Fibroblast of skin of left quadriceps (primary cell): ENCODE measurements around the gene CLCN7.

Source experiments
- DNase-seq, 2 experiments: peaks; one replicate each; pipeline ENCODE4 v3.0.0-alpha.2; 2013; ENCODE audit warnings: low read depth in 2 of 2

CLCN7 gene

GRCh38 chr16:1503110-1503955, 28.5 kb upstream of the CLCN7 start:
- no peak for DNase-seq

DNA sequence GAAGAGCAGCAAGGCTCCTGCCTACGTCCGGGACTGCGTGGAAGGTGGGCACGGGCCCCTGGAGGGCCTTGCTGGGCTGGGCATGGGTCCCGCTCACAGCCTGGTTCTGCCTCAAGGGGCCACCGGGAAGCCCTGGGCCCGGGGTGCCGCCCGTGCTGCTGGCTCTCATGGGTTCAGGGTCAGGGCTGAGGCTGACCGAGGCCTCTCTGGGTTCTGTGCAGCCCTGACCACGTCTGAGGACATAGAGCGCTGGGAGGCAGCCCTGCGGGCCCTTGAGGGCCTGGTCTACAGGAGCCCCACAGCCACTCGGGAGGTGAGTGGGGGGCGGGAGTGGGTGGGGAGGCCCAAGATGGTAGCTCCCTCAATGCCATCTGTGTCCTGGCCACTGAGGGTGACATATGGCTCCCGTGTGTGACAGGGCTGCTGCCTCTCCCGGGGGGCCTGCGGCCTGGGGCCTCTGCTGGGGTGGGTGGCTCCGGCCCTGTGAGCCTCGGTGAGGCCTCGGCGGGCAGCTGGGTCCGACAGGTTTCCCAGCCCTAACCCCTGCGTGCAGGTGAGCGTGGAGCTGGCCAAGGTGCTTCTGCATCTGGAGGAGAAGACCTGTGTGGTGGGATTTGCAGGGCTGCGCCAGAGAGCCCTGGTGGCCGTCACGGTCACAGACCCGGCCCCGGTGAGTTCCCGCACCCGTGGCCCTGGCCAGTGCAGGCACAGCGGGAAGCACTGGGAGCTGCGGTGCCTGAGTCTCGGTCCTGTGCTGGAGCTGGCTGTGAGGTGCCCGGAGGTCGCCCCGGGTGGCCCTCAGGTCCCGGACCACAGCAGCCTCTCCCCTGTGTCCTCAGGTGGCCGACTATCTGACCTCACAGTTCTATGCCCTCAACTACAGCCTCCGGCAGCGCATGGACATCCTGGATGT, 27.5 kb upstream of the CLCN7 start:
- DNase-seq: no peak

DNA sequence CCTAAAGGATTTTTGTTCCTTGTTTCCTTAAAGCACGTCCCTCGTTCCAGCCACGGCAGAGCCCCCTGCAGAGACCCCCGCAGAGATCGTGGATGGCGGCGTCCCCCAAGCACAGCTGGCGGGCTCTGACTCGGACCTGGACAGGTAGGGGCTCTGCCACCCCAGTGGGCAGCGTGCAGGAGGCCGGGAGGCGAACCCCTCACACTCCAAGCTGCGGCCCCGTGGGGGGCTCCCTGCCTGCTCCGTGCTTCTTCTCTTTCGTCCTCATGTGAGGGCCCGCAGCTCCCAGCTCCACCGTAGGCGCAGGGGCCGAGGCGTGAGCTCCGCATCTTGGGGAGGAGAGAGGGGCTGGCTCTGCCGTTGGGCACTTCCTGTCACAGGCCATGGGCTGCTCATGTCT, 26.8 kb upstream of the CLCN7 start:
- DNase-seq: no peak

DNA sequence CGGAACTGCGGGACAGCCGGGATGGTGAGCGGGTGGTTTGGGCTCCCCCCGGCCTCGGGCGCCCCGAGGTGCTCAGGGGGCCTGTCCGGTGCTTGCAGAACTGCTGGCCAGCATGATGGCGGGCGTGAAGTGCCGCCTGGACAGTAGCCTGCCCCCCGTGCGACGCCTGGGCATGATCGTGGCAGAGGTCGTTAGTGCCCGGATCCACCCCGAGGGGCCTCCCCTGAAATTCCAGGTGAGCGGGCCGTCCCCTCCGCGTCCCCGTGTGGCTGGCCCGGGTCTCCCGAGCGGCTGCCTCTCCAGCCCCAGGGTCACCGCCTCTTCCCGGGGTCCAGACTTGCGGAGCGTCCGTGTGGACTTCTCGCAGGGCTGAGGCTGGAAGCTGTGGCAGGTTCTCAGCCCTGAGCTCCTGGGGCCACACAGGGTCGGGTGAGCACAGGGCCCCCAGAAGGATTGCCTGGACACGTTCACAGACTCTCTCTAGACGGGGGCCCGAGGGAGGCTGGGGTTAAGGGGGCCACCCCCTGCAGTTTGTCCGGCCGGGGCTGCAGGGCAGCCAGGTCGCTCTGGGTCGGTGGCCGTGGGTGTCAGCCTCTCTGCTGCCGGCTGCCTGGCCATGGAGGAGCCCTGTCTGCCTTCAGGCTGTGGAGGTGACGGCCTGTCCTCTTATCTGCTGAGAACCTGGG, 25.8 kb upstream of the CLCN7 start:
- no peak for DNase-seq

GRCh38 chr16:1499756-1500464, 25.1 kb upstream of the CLCN7 start:
- no peak for DNase-seq

GRCh38 chr16:1498899-1499676, 24.3 kb upstream of the CLCN7 start:
- DNase-seq: no peak

DNA sequence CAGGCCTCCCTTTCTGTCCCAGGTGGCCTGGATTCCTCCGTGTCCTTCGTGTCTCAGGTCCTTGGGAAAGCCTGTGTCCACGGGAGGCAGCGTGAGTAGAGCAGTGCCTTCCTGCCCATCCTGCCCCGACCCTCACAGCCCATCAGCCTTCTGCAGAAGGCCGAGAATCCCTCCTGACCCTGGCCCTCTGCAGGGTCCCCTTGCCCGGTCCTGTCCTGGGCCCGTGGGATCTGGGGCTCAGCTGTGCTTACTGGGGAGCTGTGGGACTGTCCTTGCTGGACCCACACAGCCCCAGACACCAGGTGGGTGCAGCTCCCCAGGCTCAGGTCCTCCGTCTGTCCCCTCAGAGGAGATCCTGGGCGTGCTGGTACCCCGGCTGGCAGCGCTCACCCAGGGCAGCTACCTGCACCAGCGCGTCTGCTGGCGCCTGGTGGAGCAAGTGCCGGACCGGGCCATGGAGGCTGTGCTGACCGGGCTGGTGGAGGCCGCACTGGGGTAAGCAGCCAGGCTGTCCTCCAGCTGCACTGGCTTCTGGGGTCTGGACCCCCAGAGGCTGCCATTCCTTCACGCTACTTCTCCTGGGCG, 22.3 kb upstream of the CLCN7 start:
- no peak for DNase-seq

DNA sequence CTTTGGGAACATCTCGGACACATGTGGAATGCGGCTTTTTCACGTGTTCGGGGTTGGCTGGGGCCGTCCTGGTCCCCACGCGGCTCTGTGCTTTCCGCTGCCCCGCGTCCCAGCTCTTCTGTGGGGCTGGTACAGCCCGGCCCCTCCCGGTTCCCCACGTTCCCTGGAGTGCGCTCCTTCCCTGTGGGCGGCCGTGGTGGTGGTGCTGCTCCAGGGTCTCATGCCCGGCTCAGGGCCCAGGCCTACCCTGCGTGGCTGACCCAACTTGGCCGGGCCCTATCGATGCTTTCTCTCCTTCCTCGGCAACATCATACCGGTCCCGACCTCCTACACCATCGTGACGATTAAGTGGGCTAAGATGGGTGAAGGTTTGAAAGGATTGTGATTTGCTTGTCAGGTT, 21.6 kb upstream of the CLCN7 start:
- no peak for DNase-seq

DNA sequence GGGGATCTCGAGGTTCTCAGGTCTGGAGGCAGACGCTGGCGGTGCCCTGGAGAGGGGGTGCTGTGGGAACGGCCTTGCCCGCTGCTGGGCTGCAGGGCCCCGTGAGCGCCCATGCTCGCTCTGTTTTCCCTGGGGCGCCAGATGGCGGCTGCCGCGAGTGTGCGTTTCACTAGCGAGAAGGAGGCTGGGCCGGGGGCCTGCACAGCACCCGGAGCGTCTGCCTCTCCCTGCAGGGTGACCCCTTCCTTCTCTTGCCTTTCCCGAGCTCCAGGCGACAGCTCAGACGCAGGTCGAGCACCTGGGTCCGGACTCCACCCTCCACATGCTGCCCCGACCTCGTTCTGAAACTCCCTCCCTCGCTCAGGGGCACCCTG, 21.0 kb upstream of the CLCN7 start:
- DNase-seq: no peak

DNA sequence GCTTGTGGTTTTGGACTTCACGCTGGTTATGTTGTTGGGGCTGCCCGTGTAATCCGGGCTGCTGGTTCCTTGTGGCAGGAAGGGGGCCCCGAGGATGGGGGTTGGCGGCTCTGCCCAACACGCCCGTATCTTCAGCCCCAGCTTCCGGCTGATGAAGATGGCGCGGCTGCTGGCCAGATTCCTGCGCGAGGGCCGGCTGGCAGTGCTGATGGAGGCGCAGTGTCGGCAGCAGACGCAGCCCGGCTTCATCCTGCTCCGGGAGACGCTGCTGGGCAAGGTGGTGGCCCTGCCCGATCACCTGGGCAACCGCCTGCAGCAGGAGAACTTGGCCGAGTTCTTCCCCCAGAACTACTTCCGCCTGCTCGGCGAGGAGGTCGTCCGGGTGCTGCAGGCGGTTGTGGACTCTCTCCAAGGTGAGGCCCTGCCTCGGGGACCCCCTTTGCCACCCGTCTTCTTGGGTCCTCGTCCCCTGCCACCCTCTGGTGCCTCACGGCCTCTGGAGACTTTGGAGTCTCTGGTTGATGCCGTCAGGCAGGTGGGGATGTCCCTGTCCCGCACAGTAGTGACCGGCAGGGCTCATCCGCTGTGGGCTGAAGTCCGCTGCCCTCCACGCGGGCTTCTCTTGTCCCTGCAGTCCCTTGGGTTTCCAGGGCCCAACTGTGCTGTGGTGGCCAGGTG, 20.5 kb upstream of the CLCN7 start:
- DNase-seq: no peak

DNA sequence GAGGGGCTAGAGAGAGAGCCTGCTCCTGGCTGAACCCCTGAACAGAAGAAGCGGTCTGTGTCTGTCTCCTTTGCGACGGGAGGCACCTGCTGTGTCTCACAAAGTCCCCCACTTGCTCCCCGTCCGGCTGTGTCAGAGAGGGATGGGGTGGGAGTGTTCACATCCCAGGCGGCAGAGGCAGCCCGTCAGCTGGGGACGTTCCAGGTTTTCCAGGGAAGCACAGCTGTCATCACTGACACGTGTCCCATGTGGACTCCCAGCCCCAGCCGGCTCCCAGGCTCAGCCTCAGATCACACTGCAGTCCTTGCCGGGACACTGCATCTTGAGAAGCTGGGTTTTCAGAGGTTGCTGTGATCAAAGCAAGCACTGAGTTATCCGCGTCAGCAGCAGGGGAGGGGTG, 19.9 kb upstream of the CLCN7 start:
- no peak for DNase-seq

GRCh38 chr16:1494129-1494640, 19.4 kb upstream of the CLCN7 start:
- peak; percentile 20 to 24 for DNase-seq

GRCh38 chr16:1493746-1494094, 18.9 kb upstream of the CLCN7 start:
- no peak for DNase-seq

DNA sequence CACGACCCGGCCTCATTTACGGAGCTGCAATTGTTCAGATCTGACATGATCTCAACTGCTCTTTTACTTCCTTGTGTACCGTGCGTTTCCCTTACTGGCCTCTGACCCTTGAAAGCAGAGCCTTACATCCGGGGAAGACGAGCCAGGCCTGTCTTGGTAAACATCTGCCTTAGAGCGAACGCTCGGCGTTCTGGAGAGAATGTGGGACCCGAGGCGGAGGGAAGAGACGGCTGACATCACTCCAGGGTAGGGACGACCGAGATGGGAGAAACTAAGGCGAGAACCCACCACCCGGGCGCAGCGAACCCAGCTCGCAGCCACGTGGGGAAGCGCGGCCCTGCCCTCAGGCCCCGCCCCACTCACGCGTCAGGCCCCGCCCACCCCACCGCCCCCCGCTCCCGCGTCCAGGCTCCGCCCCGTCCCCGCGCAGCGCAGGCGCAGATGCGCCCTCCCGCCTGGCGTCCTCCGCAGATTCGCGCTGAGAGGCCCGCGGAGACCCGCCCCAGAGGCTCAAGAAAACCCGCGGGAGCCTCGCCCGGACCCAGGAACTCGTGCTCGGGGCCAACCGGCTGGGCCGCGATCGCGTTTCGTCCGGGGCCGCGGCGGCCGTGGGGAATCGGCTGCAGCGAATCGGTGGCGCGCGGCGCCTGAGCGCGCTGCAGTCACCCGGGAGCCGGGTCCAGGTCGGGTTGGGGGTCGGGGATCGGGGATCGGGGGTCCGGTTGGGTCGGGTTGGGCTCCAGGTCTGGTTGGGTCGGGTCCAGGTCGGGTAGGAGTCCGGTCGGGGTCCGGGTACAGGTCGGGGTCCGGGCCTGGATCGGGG, 18.3 kb upstream of the CLCN7 start, which contains the start of gene TELO2:
TELO2 (plus strand) TSS at position 438 of the 823 bp plus-strand sequence. CDS start 922 bp downstream, outside the sequence.
- peak; percentile 51 to 53 for DNase-seq

DNA sequence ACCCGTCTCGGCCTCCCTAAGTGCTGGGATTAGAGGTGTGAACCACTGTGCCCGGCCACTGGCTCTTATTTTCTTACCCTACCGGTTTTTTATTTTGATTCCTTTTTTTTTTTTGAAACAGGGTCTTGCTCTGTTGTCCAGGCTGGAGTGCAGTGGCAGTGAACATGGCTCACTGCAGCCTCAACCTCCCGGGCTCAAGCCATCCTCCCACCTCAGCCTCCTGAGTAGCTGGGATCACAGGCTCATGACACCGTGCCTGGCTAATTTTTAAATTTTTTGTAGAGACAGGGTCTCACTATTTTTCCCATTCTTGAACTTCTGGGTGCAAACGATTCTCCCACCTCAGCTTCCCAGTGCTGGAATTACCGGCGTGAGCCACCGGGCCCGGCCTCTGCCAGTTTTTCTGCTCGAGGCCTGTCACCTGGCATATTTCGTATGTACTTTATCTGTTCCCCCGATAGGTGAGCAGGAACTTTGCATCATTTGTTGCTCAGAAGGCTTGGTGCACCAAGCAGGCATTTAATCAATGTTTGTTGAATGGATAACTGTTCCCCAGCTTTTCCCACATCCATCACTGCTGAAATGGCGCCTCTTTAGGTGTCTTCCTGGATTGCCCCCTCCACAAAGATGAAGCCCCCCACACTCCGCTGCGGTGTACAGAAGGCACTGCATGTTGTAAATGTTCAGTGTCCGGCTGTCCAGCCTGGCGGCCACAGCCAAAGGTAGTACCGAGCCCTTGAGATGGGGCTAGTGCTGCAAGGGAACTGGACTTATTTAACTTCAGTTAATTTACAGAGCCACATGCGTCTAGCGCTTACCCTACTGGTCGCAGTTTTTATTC, 17.5 kb upstream of the CLCN7 start:
- DNase-seq: no peak

DNA sequence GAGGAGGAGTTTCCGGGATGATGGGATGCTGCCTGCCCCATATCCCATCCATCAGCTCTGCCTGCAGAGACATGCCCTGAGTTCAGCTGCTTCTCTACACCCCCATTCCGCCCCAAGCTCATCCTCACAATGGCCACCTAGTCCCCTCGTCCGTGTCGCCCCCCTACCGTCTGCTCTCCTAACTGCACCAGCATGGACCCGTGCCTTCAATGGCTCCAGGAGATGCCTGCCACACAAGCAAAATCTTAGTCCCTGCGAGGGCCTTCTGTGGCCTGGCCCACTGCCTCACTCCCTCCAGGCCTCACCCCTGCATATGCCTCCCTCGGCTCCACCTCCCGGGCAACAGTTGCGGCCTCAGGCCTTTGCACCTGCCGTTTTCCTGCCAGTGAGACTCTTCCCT, 16.5 kb upstream of the CLCN7 start:
- DNase-seq: no peak

DNA sequence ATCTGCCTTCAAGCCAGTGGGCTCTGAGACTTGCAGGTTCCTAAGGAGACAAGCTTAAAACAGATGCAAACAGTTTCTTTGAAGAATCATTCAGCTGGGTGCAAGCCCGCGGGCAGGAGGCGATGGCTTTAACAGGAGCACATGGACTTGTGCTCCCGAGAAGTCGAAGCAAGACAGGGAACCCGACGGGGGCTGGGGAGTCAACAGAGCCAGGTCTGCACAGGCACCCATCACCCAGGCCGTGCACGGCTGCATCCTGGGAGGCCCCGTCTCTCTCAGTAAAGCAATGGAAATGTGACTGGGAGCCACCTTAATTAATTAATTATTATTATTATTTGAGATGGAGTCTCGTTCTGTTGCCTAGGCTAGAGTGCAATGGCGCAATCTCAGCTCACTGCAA, 14.2 kb upstream of the CLCN7 start:
- DNase-seq: no peak

GRCh38 chr16:1488619-1489018, 13.8 kb upstream of the CLCN7 start, which contains the start of gene PTX4:
PTX4 (minus strand) TSS chr16:1488944; CDS start chr16:1488909, 35 bp downstream.
- DNase-seq: no peak
